Cortex of kidney (tissue), 1 donor: ENCODE measurements around the gene IL22RA2.

Source experiments
- DNase-seq: peaks from one replicate; lab custom pipeline; 2025; lab: John Stamatoyannopoulos, UW

The IL22RA2 gene

GRCh38 chr6:137197684-137198645, 24.5 kb upstream of the IL22RA2 start:
- no peak for DNase-seq

GRCh38 chr6:137193256-137194070, 20.0 kb upstream of the IL22RA2 start:
- DNase-seq: no peak

- no peak for DNase-seq
Observed at GRCh38 chr6:137192821-137193220, 19.4 kb upstream of the IL22RA2 start.

- DNase-seq: no peak
Observed at GRCh38 chr6:137191670-137192069, 18.2 kb upstream of the IL22RA2 start.

- no peak for DNase-seq
Observed at GRCh38 chr6:137191236-137191635, 17.8 kb upstream of the IL22RA2 start.

- no peak for DNase-seq
Observed at GRCh38 chr6:137190583-137191094, 17.2 kb upstream of the IL22RA2 start.

GRCh38 chr6:137188855-137189254, 15.4 kb upstream of the IL22RA2 start:
- no peak for DNase-seq

GRCh38 chr6:137185290-137185689, 11.8 kb upstream of the IL22RA2 start:
- DNase-seq: no peak

- no peak for DNase-seq
Observed at GRCh38 chr6:137182654-137183073, 9.2 kb upstream of the IL22RA2 start.

GRCh38 chr6:137181891-137182653, 8.6 kb upstream of the IL22RA2 start:
- DNase-seq: no peak

- DNase-seq: no peak
Observed at GRCh38 chr6:137177611-137178010, 4.2 kb upstream of the IL22RA2 start.

GRCh38 chr6:137176729-137177128, 3.3 kb upstream of the IL22RA2 start:
- no peak for DNase-seq

- DNase-seq: no peak
Observed at GRCh38 chr6:137175868-137176245, 2.4 kb upstream of the IL22RA2 start.

GRCh38 chr6:137175157-137175867, 1.9 kb upstream of the IL22RA2 start:
- DNase-seq: no peak

- no peak for DNase-seq
Observed at GRCh38 chr6:137172734-137173431, 561 bp downstream of the IL22RA2 start.

GRCh38 chr6:137171824-137172733, 1.4 kb downstream of the IL22RA2 start:
- DNase-seq: no peak

GRCh38 chr6:137171053-137171374, 2.4 kb downstream of the IL22RA2 start:
- DNase-seq: no peak

- no peak for DNase-seq
Observed at GRCh38 chr6:137170266-137171052, 3.0 kb downstream of the IL22RA2 start.
